GM19324 (cell line): ENCODE measurements around the gene TRAF5.

Experiments used
- ATAC-seq: cut with Tn5 transposase; IDR thresholded peaks from one replicate; pipeline ENCODE4 v1.9.1; 2021; ENCODE audit warnings: mild to moderate bottlenecking, moderate library complexity; ENCODE audit not compliant: unreplicated experiment, low FRiP score

TRAF5 gene

DNA sequence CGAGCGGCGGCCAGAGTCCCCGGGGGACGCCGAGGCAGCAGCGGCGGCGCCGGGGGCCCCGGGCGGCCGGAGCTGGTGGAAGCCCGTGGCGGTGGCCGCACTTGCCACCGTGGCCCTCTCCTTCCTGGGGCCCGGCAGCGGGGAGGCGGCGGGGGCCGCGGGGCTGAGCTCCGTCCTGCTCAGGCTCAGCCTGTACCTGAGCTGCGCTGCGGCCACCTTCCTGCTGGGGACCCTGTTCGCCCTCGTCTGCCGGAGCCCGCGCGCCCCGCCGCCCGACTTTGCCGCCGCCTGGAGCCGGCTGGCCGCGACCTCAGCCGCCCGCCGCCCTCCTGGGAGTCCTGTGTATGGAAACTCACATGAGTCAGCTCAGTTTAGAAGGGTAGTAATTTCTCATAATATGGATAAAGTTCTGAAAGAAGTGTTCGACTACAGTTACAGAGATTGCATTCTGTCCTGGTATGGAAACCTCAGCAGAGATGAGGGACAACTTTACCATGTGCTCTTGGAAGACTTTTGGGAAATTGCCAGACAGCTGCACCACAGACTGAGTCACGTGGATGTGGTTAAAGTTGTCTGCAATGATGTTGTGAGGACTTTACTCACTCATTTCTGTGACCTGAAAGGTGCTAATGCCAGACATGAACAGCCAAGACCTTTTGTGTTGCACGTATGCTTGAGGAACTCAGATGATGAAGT lies 90.1 kb downstream of the TRAF5 start:
- peak; percentile 81 for ATAC-seq

DNA sequence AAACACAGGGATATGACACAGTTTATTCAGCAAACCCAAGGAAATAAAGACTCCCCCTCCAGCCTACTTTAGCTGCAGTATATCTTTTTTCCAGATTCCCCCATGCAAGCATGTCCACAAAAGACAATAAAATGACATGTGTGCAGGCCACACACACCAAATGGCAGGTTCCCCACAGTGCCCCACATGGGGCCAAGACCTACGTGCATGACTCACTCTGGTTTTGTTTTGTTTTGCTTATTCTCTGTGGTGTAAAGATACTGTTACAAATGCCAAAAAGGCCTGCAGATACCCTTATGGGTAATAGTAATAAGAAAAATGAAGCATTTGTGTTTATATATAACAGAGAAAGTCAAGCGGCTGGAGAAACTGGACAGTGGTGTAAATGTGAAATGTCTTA lies 93.8 kb downstream of the TRAF5 start:
- no peak for ATAC-seq

DNA sequence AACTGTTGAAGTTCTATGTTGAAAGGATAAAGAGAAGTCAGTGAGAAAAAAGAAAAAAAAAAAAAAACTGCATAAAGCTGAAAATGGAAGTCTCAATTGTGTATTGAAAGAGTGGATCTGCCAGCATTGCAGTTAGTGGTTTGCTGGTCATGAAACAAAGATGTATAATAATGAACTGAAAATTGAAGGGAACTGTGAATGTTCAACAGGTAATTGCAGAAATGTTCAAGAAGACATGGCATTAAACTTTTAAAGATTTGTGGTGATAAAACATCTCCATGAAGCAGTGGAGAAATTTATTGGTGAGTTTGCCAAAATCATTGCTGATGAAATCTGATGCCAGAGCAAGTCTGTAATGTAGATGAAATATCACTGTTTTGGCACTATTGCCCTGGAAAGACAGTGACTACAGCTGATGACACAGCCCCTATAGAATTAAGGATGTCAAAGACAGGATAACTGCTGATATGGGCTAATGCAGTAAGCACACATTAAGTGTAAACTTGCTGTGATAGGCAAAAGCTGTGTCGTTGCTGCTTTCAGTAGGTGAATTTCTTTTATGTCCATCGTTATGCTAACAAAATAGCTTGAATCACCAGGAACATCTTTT lies 94.3 kb downstream of the TRAF5 start:
- no peak for ATAC-seq

DNA sequence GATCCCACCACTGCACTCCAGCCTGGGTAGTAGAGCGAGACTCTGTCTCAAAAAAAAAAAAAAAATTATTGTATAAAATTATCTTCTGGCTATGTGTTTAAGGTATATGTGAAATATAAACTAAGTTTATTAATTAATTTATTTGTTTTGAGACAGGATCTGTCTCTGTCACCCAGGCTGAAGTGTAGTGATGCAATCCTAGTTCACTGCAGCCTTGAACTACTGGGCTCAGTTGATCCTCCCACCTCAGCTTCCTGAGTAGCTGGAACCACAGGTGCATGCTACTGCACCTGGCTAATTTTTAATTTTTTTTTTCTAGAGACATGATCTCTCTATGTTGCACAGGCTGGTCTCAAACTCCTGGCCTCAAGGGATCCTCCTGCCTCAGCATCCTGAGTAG lies 97.4 kb downstream of the TRAF5 start:
- no peak for ATAC-seq
